Activated naive CD8-positive, alpha-beta T cell treated with anti-CD3 and anti-CD28 coated beads, Interleukin-2, amount 50 U/mL, for 24 hours (primary cell): Measurements from ENCODE around the gene CCDC88C.
A peak's percentile ranks its signal among the peaks of the same experiment; 100 is the strongest.

Experiments used
- ATAC-seq: fragments of 150-1000 bp; cut with Tn5 transposase; one replicate; pipeline ENCODE4 v1.10.0; 2021
- DNase-seq: peaks from one replicate; pipeline ENCODE4 v3.0.0; 2021
- H3K27ac Mint-ChIP-seq: one replicate; pipeline ENCODE4 v1.8.0; 2021; ENCODE audit warnings: mild to moderate bottlenecking, mixed read lengths
- H3K27me3 Mint-ChIP-seq: one replicate; pipeline ENCODE4 v1.8.0; 2021; ENCODE audit warnings: mixed read lengths
- H3K36me3 Mint-ChIP-seq: one replicate; pipeline ENCODE4 v1.8.0; 2021; ENCODE audit warnings: low read depth, mixed read lengths
- H3K4me1 Mint-ChIP-seq: one replicate; pipeline ENCODE4 v1.8.0; 2021; ENCODE audit warnings: mixed read lengths
- H3K4me3 Mint-ChIP-seq: one replicate; pipeline ENCODE4 v1.8.0; 2021; ENCODE audit warnings: mild to moderate bottlenecking, moderate library complexity, mixed read lengths
- H3K9me3 Mint-ChIP-seq: one replicate; pipeline ENCODE4 v1.8.0; 2021; ENCODE audit warnings: mixed read lengths

Gene CCDC88C

GRCh38 chr14:91307652-91308051 is 110.0 kb downstream of the CCDC88C start:
- peaks cover 59% of the 10 kb centered on the region for H3K36me3 Mint-ChIP-seq
- H3K4me3 Mint-ChIP-seq: no peak overlapping the region
- H3K9me3 Mint-ChIP-seq: no peaks in the 10 kb centered on the region
- DNase-seq (no peak), ATAC-seq (no peak)
- no peak overlapping the region for H3K27ac Mint-ChIP-seq
- H3K27me3 Mint-ChIP-seq: no peaks in the 10 kb centered on the region
- peaks cover 38% of the 10 kb centered on the region for H3K4me1 Mint-ChIP-seq

- DNase-seq (no peak), ATAC-seq (no peak)
- H3K9me3 Mint-ChIP-seq: no peaks in the 10 kb centered on the region
- peaks cover 62% of the 10 kb centered on the region for H3K36me3 Mint-ChIP-seq
- H3K27ac Mint-ChIP-seq: peak overlapping the region; percentile 38
- H3K4me3 Mint-ChIP-seq: no peak overlapping the region
- peaks cover 43% of the 10 kb centered on the region for H3K4me1 Mint-ChIP-seq
- no peaks in the 10 kb centered on the region for H3K27me3 Mint-ChIP-seq
These were observed 110.6 kb downstream of the CCDC88C start for GRCh38 chr14:91307046-91307445.

GRCh38 chr14:91306547-91306946 is 111.1 kb downstream of the CCDC88C start:
- H3K9me3 Mint-ChIP-seq: no peaks in the 10 kb centered on the region
- peak overlapping the region; percentile 49 for H3K27ac Mint-ChIP-seq
- peaks cover 65% of the 10 kb centered on the region for H3K36me3 Mint-ChIP-seq
- H3K27me3 Mint-ChIP-seq: no peaks in the 10 kb centered on the region
- H3K4me3 Mint-ChIP-seq: no peak overlapping the region
- ATAC-seq (no peak), DNase-seq (no peak)
- peaks cover 46% of the 10 kb centered on the region for H3K4me1 Mint-ChIP-seq

GRCh38 chr14:91305650-91306431 is 111.8 kb downstream of the CCDC88C start:
- Mint-ChIP-seq H3K4me3 (no peak overlapping the region), H3K27me3 (no peaks in the 10 kb centered on the region), H3K9me3 (no peaks in the 10 kb centered on the region), H3K27ac (peak overlapping the region; percentile 49), H3K4me1 (peaks cover 46% of the 10 kb centered on the region), H3K36me3 (peaks cover 67% of the 10 kb centered on the region)
- DNase-seq (no peak), ATAC-seq (no peak)

- Mint-ChIP-seq H3K27me3 (no peaks in the 10 kb centered on the region), H3K36me3 (peaks cover 72% of the 10 kb centered on the region), H3K9me3 (no peaks in the 10 kb centered on the region), H3K4me3 (no peak overlapping the region), H3K4me1 (peaks cover 52% of the 10 kb centered on the region), H3K27ac (peak overlapping the region; percentile 83)
- DNase-seq (no peak), ATAC-seq (no peak)
These were observed 113.7 kb downstream of the CCDC88C start for GRCh38 chr14:91303924-91304229.

- DNase-seq (peak; percentile 91), ATAC-seq (peak; percentile 76)
- Mint-ChIP-seq H3K9me3 (no peaks in the 10 kb centered on the region), H3K4me1 (peaks cover 56% of the 10 kb centered on the region), H3K4me3 (peak overlapping the region; percentile 64), H3K27ac (peak overlapping the region; percentile 83), H3K27me3 (no peaks in the 10 kb centered on the region), H3K36me3 (peaks cover 73% of the 10 kb centered on the region)
These were observed 114.3 kb downstream of the CCDC88C start for GRCh38 chr14:91303091-91303923.

GRCh38 chr14:91302391-91302790 is 115.2 kb downstream of the CCDC88C start:
- H3K9me3 Mint-ChIP-seq: no peaks in the 10 kb centered on the region
- peaks cover 56% of the 10 kb centered on the region for H3K4me1 Mint-ChIP-seq
- peak; percentile 70 for ATAC-seq
- peak overlapping the region; percentile 83 for H3K27ac Mint-ChIP-seq
- peak overlapping the region; percentile 64 for H3K4me3 Mint-ChIP-seq
- no peaks in the 10 kb centered on the region for H3K27me3 Mint-ChIP-seq
- H3K36me3 Mint-ChIP-seq: peaks cover 71% of the 10 kb centered on the region
- no peak for DNase-seq

- no peak for ATAC-seq
- DNase-seq: no peak
- H3K9me3 Mint-ChIP-seq: no peaks in the 10 kb centered on the region
- H3K27ac Mint-ChIP-seq: peak overlapping the region; percentile 83
- H3K4me3 Mint-ChIP-seq: no peak overlapping the region
- H3K36me3 Mint-ChIP-seq: peaks cover 70% of the 10 kb centered on the region
- H3K27me3 Mint-ChIP-seq: no peaks in the 10 kb centered on the region
- H3K4me1 Mint-ChIP-seq: peaks cover 56% of the 10 kb centered on the region
These were observed 116.7 kb downstream of the CCDC88C start for GRCh38 chr14:91300957-91301356.

- DNase-seq (no peak), ATAC-seq (no peak)
- H3K27ac Mint-ChIP-seq: peak overlapping the region; percentile 83
These were observed 117.2 kb downstream of the CCDC88C start for GRCh38 chr14:91300283-91300895.

GRCh38 chr14:91299121-91300115 is 118.2 kb downstream of the CCDC88C start:
- DNase-seq: peak; percentile 54
- peak; percentile 22 for ATAC-seq
- H3K27ac Mint-ChIP-seq: peak overlapping the region; percentile 83
- H3K27me3 Mint-ChIP-seq: no peaks in the 10 kb centered on the region
- H3K4me3 Mint-ChIP-seq: no peak overlapping the region
- H3K9me3 Mint-ChIP-seq: no peaks in the 10 kb centered on the region
- H3K36me3 Mint-ChIP-seq: peaks cover 63% of the 10 kb centered on the region
- peaks cover 56% of the 10 kb centered on the region for H3K4me1 Mint-ChIP-seq

More at GRCh38 chr14:91300283-91300895, 117.2 kb downstream of the CCDC88C start:
- Mint-ChIP-seq H3K4me3 (no peak overlapping the region), H3K36me3 (peaks cover 71% of the 10 kb centered on the region), H3K4me1 (peaks cover 56% of the 10 kb centered on the region), H3K27me3 (no peaks in the 10 kb centered on the region), H3K9me3 (no peaks in the 10 kb centered on the region)

- peaks cover 71% of the 10 kb centered on the region for H3K36me3 Mint-ChIP-seq
- H3K27ac Mint-ChIP-seq: peak overlapping the region; percentile 83
- no peak overlapping the region for H3K4me3 Mint-ChIP-seq
- no peak for ATAC-seq
- H3K27me3 Mint-ChIP-seq: no peaks in the 10 kb centered on the region
- no peak for DNase-seq
- no peaks in the 10 kb centered on the region for H3K9me3 Mint-ChIP-seq
- peaks cover 51% of the 10 kb centered on the region for H3K4me1 Mint-ChIP-seq
These were observed 119.0 kb downstream of the CCDC88C start for GRCh38 chr14:91298576-91298975.

- no peaks in the 10 kb centered on the region for H3K27me3 Mint-ChIP-seq
- ATAC-seq (no peak), DNase-seq (no peak)
- H3K9me3 Mint-ChIP-seq: no peaks in the 10 kb centered on the region
- H3K4me3 Mint-ChIP-seq: no peak overlapping the region
- H3K4me1 Mint-ChIP-seq: peaks cover 41% of the 10 kb centered on the region
- peaks cover 76% of the 10 kb centered on the region for H3K36me3 Mint-ChIP-seq
- peak overlapping the region; percentile 67 for H3K27ac Mint-ChIP-seq
These were observed 120.4 kb downstream of the CCDC88C start for GRCh38 chr14:91297081-91297711.
